Body of pancreas (tissue), 4 donors: Measurements from ENCODE around the gene LYPD4.

Source experiments
- POLR2A ChIP-seq, 3 donors: fragments of 450-650 bp; IDR thresholded peaks; one replicate each; pipeline ENCODE4 v1.6.1; 2016; ENCODE audit warnings: antibody characterized with exemption in 3 of 3, mild to moderate bottlenecking in 2 of 3
- TF ChIP-seq, protein P1 (sequence below), 7 experiments: fragments of 450-650 bp in 4 of 7; fragments of 200-600 bp in 3 of 7; sonication (generic) in 3 of 7; IDR thresholded peaks; one replicate each; pipeline ENCODE4 v1.5.1; 2016 to 2019; ENCODE audit warnings: antibody characterized with exemption in 7 of 7

DNA sequence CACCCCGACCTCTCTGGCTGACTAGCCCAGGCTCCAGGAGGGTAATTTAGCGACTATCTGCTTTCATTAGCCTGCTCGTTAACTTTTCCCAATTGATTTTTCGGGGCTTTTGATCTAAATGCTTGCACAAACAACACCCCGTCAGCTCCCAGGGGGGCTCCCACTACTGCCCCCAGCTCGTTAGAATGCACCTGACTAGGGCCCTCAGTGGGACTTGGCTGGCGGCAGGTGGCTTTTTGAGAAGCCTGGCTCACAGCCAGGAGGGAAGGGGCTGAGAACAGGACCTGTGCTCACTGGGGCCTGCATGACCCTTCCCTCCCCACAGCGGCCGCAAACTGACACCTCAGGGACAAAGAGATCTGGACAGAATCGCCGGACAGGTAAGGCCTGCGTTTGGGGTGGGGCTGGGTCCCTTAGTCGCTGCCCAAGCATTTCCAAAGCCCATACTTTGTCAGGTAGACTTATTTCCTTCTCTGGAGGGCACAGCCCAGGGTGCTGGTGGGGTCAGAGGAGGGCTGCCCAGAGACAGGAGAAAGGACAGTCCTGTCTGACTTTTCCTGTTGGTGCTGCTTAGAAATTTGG lies 25.0 kb upstream of the LYPD4 start:
- TF ChIP-seq, protein P1, sequence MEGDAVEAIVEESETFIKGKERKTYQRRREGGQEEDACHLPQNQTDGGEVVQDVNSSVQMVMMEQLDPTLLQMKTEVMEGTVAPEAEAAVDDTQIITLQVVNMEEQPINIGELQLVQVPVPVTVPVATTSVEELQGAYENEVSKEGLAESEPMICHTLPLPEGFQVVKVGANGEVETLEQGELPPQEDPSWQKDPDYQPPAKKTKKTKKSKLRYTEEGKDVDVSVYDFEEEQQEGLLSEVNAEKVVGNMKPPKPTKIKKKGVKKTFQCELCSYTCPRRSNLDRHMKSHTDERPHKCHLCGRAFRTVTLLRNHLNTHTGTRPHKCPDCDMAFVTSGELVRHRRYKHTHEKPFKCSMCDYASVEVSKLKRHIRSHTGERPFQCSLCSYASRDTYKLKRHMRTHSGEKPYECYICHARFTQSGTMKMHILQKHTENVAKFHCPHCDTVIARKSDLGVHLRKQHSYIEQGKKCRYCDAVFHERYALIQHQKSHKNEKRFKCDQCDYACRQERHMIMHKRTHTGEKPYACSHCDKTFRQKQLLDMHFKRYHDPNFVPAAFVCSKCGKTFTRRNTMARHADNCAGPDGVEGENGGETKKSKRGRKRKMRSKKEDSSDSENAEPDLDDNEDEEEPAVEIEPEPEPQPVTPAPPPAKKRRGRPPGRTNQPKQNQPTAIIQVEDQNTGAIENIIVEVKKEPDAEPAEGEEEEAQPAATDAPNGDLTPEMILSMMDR (IDR thresholded peaks at IDR 0.05) = no peak
- TF ChIP-seq POLR2A (IDR thresholded peaks at IDR 0.05) = no peak
